ENCODE data around the gene ERMP1.
"Not testable (repeated sequence)": the region's sequence is repeated elsewhere in the genome, so short reads cannot be mapped to it uniquely, and the experiment has no call there.

ERMP1 gene

DNA sequence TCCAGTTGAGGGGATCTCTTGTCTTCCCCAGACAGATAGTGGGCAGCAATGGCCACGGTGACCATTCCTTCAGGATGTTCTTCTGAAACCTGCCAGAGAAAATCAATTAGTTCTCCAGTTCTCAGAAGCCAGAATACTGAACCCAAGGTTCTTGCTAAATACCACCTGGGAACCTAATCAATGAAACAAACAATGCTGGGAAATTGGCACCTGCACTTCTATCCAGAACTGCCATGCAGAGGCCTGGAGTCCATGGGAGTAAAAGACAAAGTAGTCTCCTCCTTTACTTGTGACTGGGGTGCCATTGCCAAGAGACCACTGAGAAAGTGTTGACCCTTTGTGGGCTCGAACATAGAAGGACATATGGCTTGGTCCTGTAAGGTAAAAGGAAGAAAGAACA, 45.7 kb downstream of the ERMP1 start:
- TF ChIP-seq, protein P1, sequence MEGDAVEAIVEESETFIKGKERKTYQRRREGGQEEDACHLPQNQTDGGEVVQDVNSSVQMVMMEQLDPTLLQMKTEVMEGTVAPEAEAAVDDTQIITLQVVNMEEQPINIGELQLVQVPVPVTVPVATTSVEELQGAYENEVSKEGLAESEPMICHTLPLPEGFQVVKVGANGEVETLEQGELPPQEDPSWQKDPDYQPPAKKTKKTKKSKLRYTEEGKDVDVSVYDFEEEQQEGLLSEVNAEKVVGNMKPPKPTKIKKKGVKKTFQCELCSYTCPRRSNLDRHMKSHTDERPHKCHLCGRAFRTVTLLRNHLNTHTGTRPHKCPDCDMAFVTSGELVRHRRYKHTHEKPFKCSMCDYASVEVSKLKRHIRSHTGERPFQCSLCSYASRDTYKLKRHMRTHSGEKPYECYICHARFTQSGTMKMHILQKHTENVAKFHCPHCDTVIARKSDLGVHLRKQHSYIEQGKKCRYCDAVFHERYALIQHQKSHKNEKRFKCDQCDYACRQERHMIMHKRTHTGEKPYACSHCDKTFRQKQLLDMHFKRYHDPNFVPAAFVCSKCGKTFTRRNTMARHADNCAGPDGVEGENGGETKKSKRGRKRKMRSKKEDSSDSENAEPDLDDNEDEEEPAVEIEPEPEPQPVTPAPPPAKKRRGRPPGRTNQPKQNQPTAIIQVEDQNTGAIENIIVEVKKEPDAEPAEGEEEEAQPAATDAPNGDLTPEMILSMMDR (IDR thresholded peaks at IDR 0.05; ENCODE audit: insufficient read depth, low read length, missing control alignments): no peak
- CTCF ChIA-PET: interaction anchor here (1.1 kb wide), 1 partner anchor 43 kb away, joined by 3 read pairs; no protein-coding TSS in a partner anchor
- no peak for DNase-seq (ENCODE audit: low read depth, low spot score)
- no peak overlapping the region for H3K4me3 ChIP-seq (ENCODE audit: low read depth, low read length)
- POLR2A ChIA-PET: no interaction called here

GRCh38 chr9:5786370-5787127, 46.4 kb downstream of the ERMP1 start:
- ChIA-PET POLR2A (no interaction called here), CTCF (no interaction called here)
- TF ChIP-seq, protein P1 (IDR thresholded peaks at IDR 0.05; ENCODE audit: insufficient read depth, low read length, missing control alignments): no peak
- no peak overlapping the region for H3K4me3 ChIP-seq (ENCODE audit: low read depth, low read length)
- no peak for DNase-seq (ENCODE audit: low read depth, low spot score)

DNA sequence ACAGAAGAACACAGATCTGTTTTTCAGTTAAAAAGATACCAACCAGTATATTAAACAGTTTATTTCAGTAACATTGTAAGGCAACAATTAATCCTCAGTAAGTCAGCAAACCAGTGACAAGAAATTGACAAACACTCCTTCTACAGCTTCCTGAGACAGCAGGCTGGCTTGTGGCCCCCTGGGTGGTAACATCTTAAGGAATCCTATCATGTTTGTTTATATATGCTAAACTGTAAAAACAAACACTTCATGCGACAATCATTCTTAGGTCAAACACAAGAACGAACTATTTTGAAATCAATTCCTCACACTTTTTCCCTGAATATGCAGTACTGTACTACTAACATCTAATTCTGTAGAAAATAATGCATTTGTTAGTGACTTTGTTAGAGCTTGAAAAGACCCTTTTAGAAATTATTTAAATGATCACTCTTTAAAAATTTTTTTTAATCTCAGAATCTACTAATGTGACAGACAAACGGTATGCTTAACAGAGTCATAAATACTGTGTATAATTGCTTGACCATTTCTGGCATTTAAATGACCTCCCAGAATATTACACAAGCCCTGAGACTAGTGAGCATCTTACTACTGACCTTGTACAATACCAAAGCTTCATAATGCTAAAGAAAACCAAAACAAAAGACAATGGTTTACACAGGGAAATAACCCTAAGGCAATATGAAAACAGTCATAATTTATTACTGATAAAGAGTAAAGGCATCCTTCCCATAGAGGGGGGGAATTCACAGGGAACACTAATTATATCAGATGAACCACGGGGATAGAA, 48.2 kb downstream of the ERMP1 start:
- ChIA-PET CTCF (no interaction called here), POLR2A (no interaction called here)
- TF ChIP-seq, protein P1 (IDR thresholded peaks at IDR 0.05; ENCODE audit: insufficient read depth, low read length, missing control alignments): no peak
- no peak for DNase-seq (ENCODE audit: low read depth, low spot score)
- no peak overlapping the region for H3K4me3 ChIP-seq (ENCODE audit: low read depth, low read length)

- no peak overlapping the region for H3K4me3 ChIP-seq (ENCODE audit: low read depth, low read length)
- no peak for DNase-seq (ENCODE audit: low read depth, low spot score)
- POLR2A ChIA-PET: no interaction called here
- TF ChIP-seq, protein P1 (IDR thresholded peaks at IDR 0.05; ENCODE audit: insufficient read depth, low read length, missing control alignments): no peak
- CTCF ChIA-PET: no interaction called here
Measured at GRCh38 chr9:5783982-5784381, 48.9 kb downstream of the ERMP1 start.

DNA sequence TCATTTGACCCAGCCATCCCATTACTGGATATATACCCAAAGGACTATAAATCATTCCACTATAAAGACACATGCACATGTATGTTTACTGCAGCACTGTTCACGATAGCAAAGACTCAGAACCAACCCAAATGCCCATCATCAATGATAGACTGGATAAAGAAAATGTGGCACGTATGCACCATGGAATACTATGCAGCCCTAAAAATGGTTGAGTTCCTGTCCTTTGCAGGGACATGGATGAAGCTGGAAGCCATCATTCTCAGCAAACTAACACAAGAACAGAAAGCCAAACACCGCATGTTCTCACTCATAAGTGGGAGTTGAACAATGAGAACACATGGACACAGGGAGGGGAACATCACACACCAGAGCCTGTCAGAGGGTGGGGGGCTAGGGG, 49.5 kb downstream of the ERMP1 start:
- POLR2A ChIA-PET; H3K4me3 ChIP-seq (ENCODE audit: low read depth, low read length); CTCF ChIA-PET; DNase-seq (ENCODE audit: low read depth, low spot score): not testable (repeated sequence)

- CTCF ChIA-PET: not testable (repeated sequence)
Measured at GRCh38 chr9:5779705-5780218, 53.2 kb downstream of the ERMP1 start.

DNA sequence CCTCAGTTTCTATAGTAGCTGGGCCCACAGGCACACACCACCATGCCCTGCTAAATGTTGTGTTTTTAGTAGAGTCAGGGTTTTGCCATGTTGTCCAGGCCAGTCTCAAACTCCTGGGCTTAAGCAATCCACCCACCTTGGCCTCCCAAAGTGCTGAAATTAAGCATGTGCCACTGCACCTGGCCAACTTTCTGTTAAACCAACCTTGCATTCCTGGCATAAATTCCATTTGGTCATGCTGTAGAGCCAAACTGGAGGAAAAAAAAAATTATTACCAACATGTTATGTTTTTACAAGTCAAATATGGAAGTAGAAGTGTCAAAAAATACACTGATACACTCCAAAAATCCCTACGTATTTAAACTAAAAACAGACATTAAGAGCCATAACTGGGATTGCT, 54.1 kb downstream of the ERMP1 start:
- H3K4me3 ChIP-seq (ENCODE audit: low read depth, low read length): no peak overlapping the region
- no peak for DNase-seq (ENCODE audit: low read depth, low spot score)
- ChIA-PET CTCF (no interaction called here), POLR2A (no interaction called here)
- TF ChIP-seq, protein P1 (IDR thresholded peaks at IDR 0.05; ENCODE audit: insufficient read depth, low read length, missing control alignments): no peak

More at GRCh38 chr9:5779705-5780218, 53.2 kb downstream of the ERMP1 start:
- H3K4me3 ChIP-seq (ENCODE audit: low read depth, low read length); POLR2A ChIA-PET; DNase-seq (ENCODE audit: low read depth, low spot score): not testable (repeated sequence)

All from AG04449 (cell line).